Measurements from ENCODE around the gene CCDC7.

- TF ChIP-seq ZFP30 (CRISPR knock-in tag; IDR thresholded peaks at IDR 0.05): no peak
- TF ChIP-seq ZFP3 (CRISPR knock-in tag; IDR thresholded peaks at IDR 0.05): no peak
- no peak for TF ChIP-seq CREB5 (CRISPR knock-in tag; IDR thresholded peaks at IDR 0.05; ENCODE audit: low read depth)
- TF ChIP-seq CSRNP3 (CRISPR knock-in tag; IDR thresholded peaks at IDR 0.05): no peak
- no peak for TF ChIP-seq ZNF8 (CRISPR knock-in tag; IDR thresholded peaks at IDR 0.05)
- TF ChIP-seq ESRRG (CRISPR knock-in tag; IDR thresholded peaks at IDR 0.05): no peak
- no peak for TF ChIP-seq RARB (CRISPR knock-in tag; IDR thresholded peaks at IDR 0.05)
- TF ChIP-seq ZNF565 (CRISPR knock-in tag; conservative IDR thresholded peaks at IDR 0.05; ENCODE audit: low read depth): no peak
- TF ChIP-seq ARNTL (CRISPR knock-in tag; IDR thresholded peaks at IDR 0.05; ENCODE audit: borderline replicate concordance, low read depth): no peak
- no peak for TF ChIP-seq SNAI2 (CRISPR knock-in tag; IDR thresholded peaks at IDR 0.05)
Observed at GRCh38 chr10:32746869-32747268, 300.9 kb downstream of the CCDC7 start.
